ENCODE data around the gene ALX4. TPM values are rescaled to one million over a fixed set of nuclear protein-coding genes. Genes with fewer than 3 reads are reported as not detected.

The ALX4 gene
- total and polyA plus RNA-seq, 2 donors (not counting 3 experiments of a cell fraction or from before 2014, with no cell fraction given): not detected

DNA sequence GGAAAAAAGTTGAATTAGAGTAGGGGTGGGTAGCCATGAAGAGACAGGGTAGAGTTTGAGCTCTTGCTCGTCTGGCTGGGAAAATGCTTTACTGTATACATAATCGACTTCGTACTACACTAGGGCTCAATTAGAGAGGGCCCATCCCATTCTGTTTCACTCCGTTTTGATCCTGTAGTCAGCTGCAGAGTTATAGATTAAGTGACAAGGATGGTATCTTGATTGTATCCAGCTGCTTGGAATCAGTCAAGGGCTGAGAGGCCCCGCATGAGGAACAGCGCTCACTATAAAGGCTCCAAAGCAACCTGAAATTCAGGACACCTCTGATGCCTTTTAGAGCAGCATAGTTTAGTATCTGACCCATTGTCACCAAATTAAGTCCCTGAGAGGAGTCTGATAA, 81.6 kb downstream of the ALX4 start:
- Histone ChIP-seq H3K27me3 (ENCODE audit: control insufficient read depth in 2 of 2, insufficient read depth in 2 of 2, low read length in 2 of 2) (no peaks in the 10 kb centered on the region), H3K4me1 (ENCODE audit: control insufficient read depth, extremely low read depth, insufficient read depth, low read length) (no peaks in the 10 kb centered on the region), H3K9ac (replicated peaks; ENCODE audit: extremely low read depth, insufficient read depth, low read length) (no peak overlapping the region), H4K20me1 (replicated peaks; ENCODE audit: control insufficient read depth, extremely low read depth, insufficient read depth, low read length) (no peaks in the 10 kb centered on the region), H3K4me3 (replicated peaks in 1 of 3; ENCODE audit: insufficient read depth in 1 of 3, low read depth in 1 of 3, low read length in 3 of 3) (no peak overlapping the region), H3K36me3 (ENCODE audit: control insufficient read depth in 2 of 2, extremely low read depth in 1 of 2, insufficient read depth in 2 of 2, low read length in 2 of 2) (no peaks in the 10 kb centered on the region), H2AFZ (ENCODE audit: low read depth, low read length) (no peak overlapping the region), H3K4me2 (ENCODE audit: insufficient read depth, low read length) (no peak overlapping the region), H3K9me1 (replicated peaks; ENCODE audit: control insufficient read depth, extremely low read depth, insufficient read depth, low read length) (no peaks in the 10 kb centered on the region), H3K79me2 (ENCODE audit: control insufficient read depth, insufficient read depth, low read length) (no peaks in the 10 kb centered on the region), H3K9me3 (replicated peaks; ENCODE audit: control insufficient read depth, insufficient read depth, low read length) (no peaks in the 10 kb centered on the region), H3K27ac (ENCODE audit: insufficient read depth, low read depth, low read length) (no peak overlapping the region)
- no peak for DNase-seq (ENCODE audit: low read depth, low spot score)
- TF ChIP-seq MYC (IDR thresholded peaks at IDR 0.05; ENCODE audit: low read depth, low read length) (no peak), JUN (IDR thresholded peaks at IDR 0.05; ENCODE audit: borderline replicate concordance, insufficient read depth, insufficient read length, low read depth) (no peak), POLR2A (IDR thresholded peaks at IDR 0.05; ENCODE audit: low read depth, low read length) (no peak), FOS (IDR thresholded peaks at IDR 0.05; ENCODE audit: borderline replicate concordance, insufficient read depth, low read length) (no peak)
- TF ChIP-seq, protein P1, sequence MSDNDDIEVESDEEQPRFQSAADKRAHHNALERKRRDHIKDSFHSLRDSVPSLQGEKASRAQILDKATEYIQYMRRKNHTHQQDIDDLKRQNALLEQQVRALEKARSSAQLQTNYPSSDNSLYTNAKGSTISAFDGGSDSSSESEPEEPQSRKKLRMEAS (IDR thresholded peaks at IDR 0.05; ENCODE audit: insufficient read depth, insufficient read length): no peak
- intact Hi-C loops (cut with micrococcal nuclease) (no loop called here), dilution Hi-C loops (cut with MboI; ENCODE audit: extremely low pct_ligation_motif_present, low sequenced_read_pairs) (no loop called here)
- CTCF ChIA-PET: interaction anchor here (1.5 kb wide), 1 partner anchor 58 kb away, joined by 5 read pairs; no protein-coding TSS in a partner anchor
- POLR2A ChIA-PET: no interaction called here
- FAIRE-seq: no peak
- BruUV-seq (replicated peaks): no TSS peak

DNA sequence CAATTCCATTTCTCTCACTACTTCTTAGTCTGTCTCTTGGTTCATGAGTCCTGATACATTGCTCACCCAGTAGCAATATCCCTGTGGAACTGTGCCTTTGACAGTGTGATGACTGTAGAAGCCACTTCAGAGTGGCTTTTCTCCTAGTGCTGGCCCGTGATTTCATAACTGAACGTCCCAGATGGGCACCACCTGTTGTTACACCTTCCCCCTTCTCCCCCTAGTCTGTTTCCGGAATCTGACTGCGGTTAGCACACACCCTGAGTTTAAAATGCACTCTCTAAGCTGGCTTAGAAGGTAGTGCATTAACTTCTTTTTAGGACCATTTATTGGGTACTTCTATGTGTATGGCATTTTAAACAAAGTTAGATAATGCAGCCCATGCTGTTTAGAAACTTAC, 83.0 kb downstream of the ALX4 start:
- Histone ChIP-seq H2AFZ (ENCODE audit: low read depth, low read length) (no peak overlapping the region), H3K4me3 (replicated peaks in 1 of 3; ENCODE audit: insufficient read depth in 1 of 3, low read depth in 1 of 3, low read length in 3 of 3) (no peak overlapping the region), H3K27me3 (ENCODE audit: control insufficient read depth in 2 of 2, insufficient read depth in 2 of 2, low read length in 2 of 2) (no peaks in the 10 kb centered on the region), H3K27ac (ENCODE audit: insufficient read depth, low read depth, low read length) (no peak overlapping the region), H4K20me1 (replicated peaks; ENCODE audit: control insufficient read depth, extremely low read depth, insufficient read depth, low read length) (no peaks in the 10 kb centered on the region), H3K79me2 (ENCODE audit: control insufficient read depth, insufficient read depth, low read length) (no peaks in the 10 kb centered on the region), H3K4me1 (ENCODE audit: control insufficient read depth, extremely low read depth, insufficient read depth, low read length) (no peaks in the 10 kb centered on the region), H3K9ac (replicated peaks; ENCODE audit: extremely low read depth, insufficient read depth, low read length) (no peak overlapping the region), H3K9me3 (replicated peaks; ENCODE audit: control insufficient read depth, insufficient read depth, low read length) (no peaks in the 10 kb centered on the region), H3K4me2 (ENCODE audit: insufficient read depth, low read length) (no peak overlapping the region), H3K36me3 (ENCODE audit: control insufficient read depth in 2 of 2, extremely low read depth in 1 of 2, insufficient read depth in 2 of 2, low read length in 2 of 2) (no peaks in the 10 kb centered on the region), H3K9me1 (replicated peaks; ENCODE audit: control insufficient read depth, extremely low read depth, insufficient read depth, low read length) (no peaks in the 10 kb centered on the region)
- POLR2A ChIA-PET: no interaction called here
- CTCF ChIA-PET: no interaction called here
- BruUV-seq (replicated peaks): no TSS peak
- intact Hi-C loops (cut with micrococcal nuclease): no loop called here
- no peak for FAIRE-seq
- TF ChIP-seq FOS (IDR thresholded peaks at IDR 0.05; ENCODE audit: borderline replicate concordance, insufficient read depth, low read length) (no peak), JUN (IDR thresholded peaks at IDR 0.05; ENCODE audit: borderline replicate concordance, insufficient read depth, insufficient read length, low read depth) (no peak), POLR2A (IDR thresholded peaks at IDR 0.05; ENCODE audit: low read depth, low read length) (no peak), EZH2 (IDR thresholded peaks at IDR 0.05; ENCODE audit: borderline replicate concordance, low read depth, low read length, severe bottlenecking) (no peak), POLR2AphosphoS5 (IDR thresholded peaks at IDR 0.05; ENCODE audit: insufficient read depth, low read depth, low read length) (no peak), GATA2 (IDR thresholded peaks at IDR 0.05; ENCODE audit: insufficient read depth, insufficient read length, low read depth, low read length) (no peak), MYC (IDR thresholded peaks at IDR 0.05; ENCODE audit: low read depth, low read length) (no peak)
- TF ChIP-seq, protein P2, sequence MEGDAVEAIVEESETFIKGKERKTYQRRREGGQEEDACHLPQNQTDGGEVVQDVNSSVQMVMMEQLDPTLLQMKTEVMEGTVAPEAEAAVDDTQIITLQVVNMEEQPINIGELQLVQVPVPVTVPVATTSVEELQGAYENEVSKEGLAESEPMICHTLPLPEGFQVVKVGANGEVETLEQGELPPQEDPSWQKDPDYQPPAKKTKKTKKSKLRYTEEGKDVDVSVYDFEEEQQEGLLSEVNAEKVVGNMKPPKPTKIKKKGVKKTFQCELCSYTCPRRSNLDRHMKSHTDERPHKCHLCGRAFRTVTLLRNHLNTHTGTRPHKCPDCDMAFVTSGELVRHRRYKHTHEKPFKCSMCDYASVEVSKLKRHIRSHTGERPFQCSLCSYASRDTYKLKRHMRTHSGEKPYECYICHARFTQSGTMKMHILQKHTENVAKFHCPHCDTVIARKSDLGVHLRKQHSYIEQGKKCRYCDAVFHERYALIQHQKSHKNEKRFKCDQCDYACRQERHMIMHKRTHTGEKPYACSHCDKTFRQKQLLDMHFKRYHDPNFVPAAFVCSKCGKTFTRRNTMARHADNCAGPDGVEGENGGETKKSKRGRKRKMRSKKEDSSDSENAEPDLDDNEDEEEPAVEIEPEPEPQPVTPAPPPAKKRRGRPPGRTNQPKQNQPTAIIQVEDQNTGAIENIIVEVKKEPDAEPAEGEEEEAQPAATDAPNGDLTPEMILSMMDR (IDR thresholded peaks at IDR 0.05; ENCODE audit: extremely low read depth in 1 of 2, insufficient read depth in 1 of 2, low read depth in 1 of 2, low read length in 2 of 2): no peak
- TF ChIP-seq, protein P1 (IDR thresholded peaks at IDR 0.05; ENCODE audit: insufficient read depth, insufficient read length): no peak
- DNase-seq (ENCODE audit: low read depth, low spot score): no peak
- dilution Hi-C loops (cut with MboI; ENCODE audit: extremely low pct_ligation_motif_present, low sequenced_read_pairs): no loop called here

All from endothelial cell of umbilical vein (primary cell).